Measurements from ENCODE around the gene SULT1C4. TPM values are rescaled to one million over a fixed set of nuclear protein-coding genes. Genes with fewer than 3 reads are reported as not detected.

Gene SULT1C4
- total RNA-seq, 1 experiment from 2014 or later: 4.3 TPM

DNA sequence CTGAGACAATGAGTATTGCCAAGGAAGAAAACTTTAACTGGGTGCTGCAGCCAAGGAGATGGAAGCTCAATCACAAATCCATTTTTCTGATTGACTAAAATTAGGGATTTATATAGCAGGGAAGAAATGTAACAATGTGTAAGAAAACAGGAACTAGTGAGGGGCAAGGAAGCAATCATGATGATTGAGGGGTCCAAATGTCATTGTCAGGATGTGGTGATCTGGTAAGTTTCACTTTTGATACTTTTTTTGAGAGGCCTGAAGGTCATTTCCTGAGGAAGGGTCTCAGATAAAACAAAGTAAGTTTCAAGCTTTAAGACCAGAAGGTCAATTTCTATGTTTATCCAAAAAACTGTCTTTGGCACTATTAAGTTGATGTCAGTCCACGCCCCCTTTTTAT is 59.2 kb downstream of the SULT1C4 start:
- DNase-seq (ENCODE audit: low spot score): no peak
- Mint-ChIP-seq H3K4me1 (no peaks in the 10 kb centered on the region), H3K27ac (no peak overlapping the region), H3K27me3 (ENCODE audit: low read depth) (no peaks in the 10 kb centered on the region), H3K36me3 (no peaks in the 10 kb centered on the region), H3K9me3 (peaks cover 17% of the 10 kb centered on the region), H3K4me3 (no peak overlapping the region)
- no peak for TF ChIP-seq GABPB1 (CRISPR knock-in tag; IDR thresholded peaks at IDR 0.05)
- no peak for ATAC-seq
- CTCF ChIA-PET: no interaction called here
- POLR2A ChIA-PET: no interaction called here

Other genes with a start within 250 kb of the SULT1C4 start
- not detected in 3 replicates for gene SULT1C3, start 138.0 kb upstream of the SULT1C4 start, total RNA-seq (2021)
- gene SULT1C2, start 89.1 kb upstream of the SULT1C4 start, total RNA-seq (2021): 2.2 to 3.4 TPM (median 2.6 TPM) in 3 replicates
- gene GCC2, start 71.3 kb downstream of the SULT1C4 start, total RNA-seq (2021): 45.1 to 66.5 TPM (median 48.0 TPM) in 3 replicates
- gene LIMS1, start 156.5 kb downstream of the SULT1C4 start, total RNA-seq (2021): 40.7 to 50.6 TPM (median 43.4 TPM) in 3 replicates

Measured in WTC11 (cell line).